H7 (cell line): ENCODE results near the gene EXOC4. TPM values are rescaled to one million over a fixed set of nuclear protein-coding genes. Genes with fewer than 3 reads are reported as not detected.

Experiments
- DNase-seq: peaks from one replicate; pipeline ENCODE4 v3.0.0; 2012
- H3K27me3 ChIP-seq: 2 replicates; pipeline ENCODE4 v1.6.0; 2011; ENCODE audit warnings: mild to moderate bottlenecking, low read length; ENCODE audit not compliant: control insufficient read depth, insufficient read depth
- H3K36me3 ChIP-seq: replicated peaks from 2 replicates; pipeline ENCODE4 v1.5.1; 2011; ENCODE audit warnings: low read length; ENCODE audit not compliant: control insufficient read depth, insufficient read depth
- H3K4me3 ChIP-seq: 2 replicates; pipeline ENCODE4 v1.5.1; 2011; ENCODE audit warnings: low read depth, mild to moderate bottlenecking, control low read depth, low read length, moderate library complexity; ENCODE audit not compliant: insufficient read depth
- total RNA-seq: library from RNA; depleted of rRNA; stranded (reverse); fragments of >200 nt; shearing (Covaris generic); gene quantifications from 2 replicates; pipeline ENCODE4 v1.2.3, GENCODE V29; 2014

The EXOC4 gene
- total RNA-seq, 1 experiment from 2014 or later, result 44.8 TPM

- no peaks in the 10 kb centered on the region for H3K27me3 ChIP-seq
- H3K36me3 ChIP-seq, result no peaks in the 10 kb centered on the region
- DNase-seq, result no peak
- no peak overlapping the region for H3K4me3 ChIP-seq
Measured at GRCh38 chr7:133682364-133683181, 429.7 kb downstream of the EXOC4 start.

- Histone ChIP-seq H3K27me3 (no peaks in the 10 kb centered on the region), H3K4me3 (no peak overlapping the region), H3K36me3 (no peaks in the 10 kb centered on the region)
- no peak for DNase-seq
Measured at GRCh38 chr7:133683182-133683454, 430.2 kb downstream of the EXOC4 start.

GRCh38 chr7:133688483-133689239 is 435.8 kb downstream of the EXOC4 start:
- H3K4me3 ChIP-seq, result no peak overlapping the region
- no peak for DNase-seq
- no peaks in the 10 kb centered on the region for H3K27me3 ChIP-seq
- H3K36me3 ChIP-seq, result no peaks in the 10 kb centered on the region

GRCh38 chr7:133690740-133691139 is 437.9 kb downstream of the EXOC4 start:
- Histone ChIP-seq H3K36me3 (no peaks in the 10 kb centered on the region), H3K4me3 (no peak overlapping the region), H3K27me3 (no peaks in the 10 kb centered on the region)
- DNase-seq, result no peak

- H3K27me3 ChIP-seq, result no peaks in the 10 kb centered on the region
- H3K4me3 ChIP-seq, result no peak overlapping the region
- DNase-seq, result no peak
- H3K36me3 ChIP-seq, result no peaks in the 10 kb centered on the region
Measured at GRCh38 chr7:133691727-133692610, 439.1 kb downstream of the EXOC4 start.

GRCh38 chr7:133693281-133693680 is 440.4 kb downstream of the EXOC4 start:
- no peak overlapping the region for H3K4me3 ChIP-seq
- no peaks in the 10 kb centered on the region for H3K36me3 ChIP-seq
- no peaks in the 10 kb centered on the region for H3K27me3 ChIP-seq
- no peak for DNase-seq

- Histone ChIP-seq H3K4me3 (no peak overlapping the region), H3K36me3 (no peaks in the 10 kb centered on the region), H3K27me3 (no peaks in the 10 kb centered on the region)
- DNase-seq, result no peak
Measured at GRCh38 chr7:133696056-133696455, 443.2 kb downstream of the EXOC4 start.

- no peak overlapping the region for H3K4me3 ChIP-seq
- H3K36me3 ChIP-seq, result no peaks in the 10 kb centered on the region
- no peak for DNase-seq
- no peaks in the 10 kb centered on the region for H3K27me3 ChIP-seq
Measured at GRCh38 chr7:133697585-133697984, 444.7 kb downstream of the EXOC4 start.

- H3K4me3 ChIP-seq, result no peak overlapping the region
- H3K27me3 ChIP-seq, result no peaks in the 10 kb centered on the region
- no peak for DNase-seq
- no peaks in the 10 kb centered on the region for H3K36me3 ChIP-seq
Measured at GRCh38 chr7:133698127-133698526, 445.2 kb downstream of the EXOC4 start.

- no peak for DNase-seq
- H3K27me3 ChIP-seq, result no peaks in the 10 kb centered on the region
Measured at GRCh38 chr7:133699386-133699785, 446.5 kb downstream of the EXOC4 start.

GRCh38 chr7:133702078-133702477 is 449.2 kb downstream of the EXOC4 start:
- no peaks in the 10 kb centered on the region for H3K36me3 ChIP-seq
- H3K4me3 ChIP-seq, result no peak overlapping the region
- DNase-seq, result peak; percentile 12
- no peaks in the 10 kb centered on the region for H3K27me3 ChIP-seq

More at GRCh38 chr7:133699386-133699785, 446.5 kb downstream of the EXOC4 start:
- Histone ChIP-seq H3K36me3 (no peaks in the 10 kb centered on the region), H3K4me3 (no peak overlapping the region)

- DNase-seq, result no peak
- Histone ChIP-seq H3K36me3 (no peaks in the 10 kb centered on the region), H3K4me3 (no peak overlapping the region), H3K27me3 (no peaks in the 10 kb centered on the region)
Measured at GRCh38 chr7:133702960-133703359, 450.1 kb downstream of the EXOC4 start.

- Histone ChIP-seq H3K36me3 (no peaks in the 10 kb centered on the region), H3K4me3 (no peak overlapping the region), H3K27me3 (no peaks in the 10 kb centered on the region)
- no peak for DNase-seq
Measured at GRCh38 chr7:133703547-133703946, 450.7 kb downstream of the EXOC4 start.

GRCh38 chr7:133704453-133704852 is 451.6 kb downstream of the EXOC4 start:
- no peak for DNase-seq

More at GRCh38 chr7:133704453-133704852, 451.6 kb downstream of the EXOC4 start:
- H3K4me3 ChIP-seq, result no peak overlapping the region
- no peaks in the 10 kb centered on the region for H3K36me3 ChIP-seq
- no peaks in the 10 kb centered on the region for H3K27me3 ChIP-seq
